ENCODE measurements around the gene PGAM5. TPM values are rescaled to one million over a fixed set of nuclear protein-coding genes. Genes with fewer than 3 reads are reported as not detected.
A peak's percentile ranks its signal among the peaks of the same experiment; 100 is the strongest.

PGAM5 gene
- 100 to 1,000 TPM; 128 to 170 (median 147) TPM for total RNA-seq

DNA sequence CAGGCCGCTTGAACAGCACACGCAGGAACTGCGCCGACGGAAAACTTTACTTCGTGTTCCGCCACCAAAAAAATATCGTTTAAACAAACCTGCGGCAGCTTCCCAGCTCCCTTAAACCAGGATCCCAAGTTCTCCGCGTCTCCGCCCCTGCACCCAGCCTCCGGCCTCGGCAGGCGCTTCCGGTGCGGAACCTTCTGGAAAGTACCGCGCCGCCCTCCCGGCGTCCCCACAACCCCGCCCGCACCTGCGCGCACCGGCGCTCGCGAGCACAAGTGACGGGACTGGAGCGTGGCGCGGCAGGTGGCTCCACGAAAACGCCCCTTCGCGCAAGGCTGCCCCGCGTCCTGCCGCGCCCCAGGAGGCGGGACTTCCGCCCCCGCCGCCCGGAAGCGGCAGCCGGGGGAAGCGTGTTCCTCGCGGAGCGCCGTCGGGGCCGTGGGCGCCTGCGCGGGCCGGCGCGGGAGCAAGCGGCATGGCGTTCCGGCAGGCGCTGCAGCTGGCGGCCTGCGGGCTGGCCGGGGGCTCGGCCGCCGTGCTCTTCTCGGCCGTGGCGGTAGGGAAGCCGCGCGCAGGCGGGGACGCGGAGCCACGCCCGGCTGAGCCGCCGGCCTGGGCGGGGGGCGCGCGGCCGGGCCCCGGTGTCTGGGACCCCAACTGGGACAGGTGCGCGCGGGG is at the start of gene PGAM5:
PGAM5 (plus strand) TSS at position 438 of the 675 bp plus-strand sequence; CDS start at position 473, 35 bp downstream.
- no peaks in the 10 kb centered on the region for H3K27me3 Mint-ChIP-seq (ENCODE audit: low read depth)
- H3K9me3 Mint-ChIP-seq, result peaks cover 14% of the 10 kb centered on the region
- DNase-seq (peak; percentile 90), ATAC-seq (peak; percentile 94 to 96)
- peak within 1 kb of the TSS; percentile 88 for H3K4me3 Mint-ChIP-seq
- H3K4me1 Mint-ChIP-seq (ENCODE audit: low read depth), result peaks cover 23% of the 10 kb centered on the region
- H3K36me3 Mint-ChIP-seq (ENCODE audit: insufficient read depth), result peaks cover 9% of the 10 kb centered on the region

DNA sequence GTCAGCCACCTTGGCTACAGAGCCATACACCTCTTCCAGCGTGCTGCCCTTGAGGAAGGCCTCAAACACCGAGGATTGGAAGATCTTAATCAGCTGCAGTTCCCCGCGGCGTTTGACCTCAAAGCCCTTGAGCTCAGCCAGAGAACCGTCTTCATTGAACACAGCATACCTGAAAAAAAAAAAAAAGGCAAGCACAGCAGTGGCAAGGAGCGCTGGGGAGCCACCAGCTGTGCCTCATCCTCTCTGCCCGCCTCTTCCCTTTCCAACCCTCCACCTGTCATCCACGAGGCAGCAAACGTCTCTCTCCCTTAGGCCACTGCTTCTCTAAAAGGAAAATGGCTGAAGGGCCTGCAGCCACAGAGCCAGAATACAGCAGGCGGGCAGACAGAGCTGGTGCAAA is 49.6 kb upstream of the PGAM5 start:
- Mint-ChIP-seq H3K4me1 (ENCODE audit: low read depth) (peaks cover 7% of the 10 kb centered on the region), H3K9me3 (no peaks in the 10 kb centered on the region), H3K36me3 (ENCODE audit: insufficient read depth) (peaks cover 57% of the 10 kb centered on the region), H3K27me3 (ENCODE audit: low read depth) (no peaks in the 10 kb centered on the region), H3K4me3 (no peak overlapping the region)
- ATAC-seq, result no peak
- no peak for DNase-seq

DNA sequence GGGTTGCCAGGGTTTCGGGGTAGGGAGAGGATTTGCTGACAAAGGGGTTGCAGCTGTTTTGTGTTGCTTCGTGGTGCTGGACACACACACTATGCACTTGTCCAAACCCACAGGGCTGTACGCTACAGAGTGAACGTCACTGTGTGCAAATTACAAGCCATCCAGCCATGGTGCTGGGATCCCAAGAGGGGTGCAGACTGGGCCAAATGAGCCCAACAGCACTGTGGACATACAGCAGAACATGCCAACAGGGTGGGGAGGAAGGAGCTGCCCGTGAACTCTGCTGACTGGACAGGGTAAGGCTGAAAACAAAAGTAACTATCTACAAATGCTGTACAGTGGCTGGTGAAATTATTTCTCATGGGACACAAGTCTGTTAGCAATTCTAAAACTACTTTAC is 48.7 kb upstream of the PGAM5 start:
- Mint-ChIP-seq H3K4me3 (no peak overlapping the region), H3K9me3 (no peaks in the 10 kb centered on the region), H3K4me1 (ENCODE audit: low read depth) (peaks cover 7% of the 10 kb centered on the region), H3K27me3 (ENCODE audit: low read depth) (no peaks in the 10 kb centered on the region), H3K36me3 (ENCODE audit: insufficient read depth) (peaks cover 60% of the 10 kb centered on the region)
- ATAC-seq, result no peak
- no peak for DNase-seq

DNA sequence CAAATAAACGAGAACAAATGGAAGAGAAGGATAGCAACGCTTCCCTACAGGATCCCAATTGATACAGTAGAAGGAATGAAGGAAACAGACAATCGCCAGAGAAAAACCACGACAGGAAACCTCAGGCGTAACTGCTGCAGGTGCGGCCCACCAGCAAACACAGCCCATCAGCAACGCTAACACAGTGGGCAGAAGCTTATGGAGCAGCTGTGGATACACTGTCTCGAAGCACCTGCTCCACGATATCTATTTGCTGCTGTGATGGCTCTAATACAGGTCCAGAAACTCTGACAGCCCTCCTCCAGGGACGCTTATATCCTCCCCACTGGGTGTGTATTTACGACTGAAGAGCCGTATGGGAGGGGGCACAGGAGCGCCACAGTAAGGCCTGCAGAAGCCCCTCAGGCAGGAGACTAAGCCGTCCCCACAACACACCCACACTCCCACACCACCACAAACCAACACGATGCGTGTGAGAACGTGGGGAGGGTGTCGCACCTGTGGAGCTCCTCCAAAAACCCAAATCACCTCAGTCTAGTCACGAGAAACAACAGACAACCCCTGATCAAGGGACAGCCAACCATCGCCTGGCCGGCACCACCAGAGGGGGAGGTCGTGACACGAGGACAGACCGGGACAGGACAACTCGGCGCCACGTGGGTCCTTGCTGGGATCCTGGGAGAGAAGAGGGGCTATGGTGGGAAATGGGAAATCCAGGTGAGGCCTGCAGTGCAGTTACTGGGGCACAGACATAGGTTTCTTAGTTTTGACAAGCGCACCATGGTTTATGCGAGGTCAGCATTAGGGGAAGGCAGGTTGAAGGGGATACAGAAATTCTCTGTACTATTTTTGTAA is 47.5 kb upstream of the PGAM5 start:
- ATAC-seq, result peak in 1 of 2 donors; percentile 25
- Mint-ChIP-seq H3K27me3 (ENCODE audit: low read depth) (no peaks in the 10 kb centered on the region), H3K4me3 (no peak overlapping the region), H3K4me1 (ENCODE audit: low read depth) (peaks cover 7% of the 10 kb centered on the region), H3K36me3 (ENCODE audit: insufficient read depth) (peaks cover 54% of the 10 kb centered on the region), H3K9me3 (no peaks in the 10 kb centered on the region)
- DNase-seq, result no peak

DNA sequence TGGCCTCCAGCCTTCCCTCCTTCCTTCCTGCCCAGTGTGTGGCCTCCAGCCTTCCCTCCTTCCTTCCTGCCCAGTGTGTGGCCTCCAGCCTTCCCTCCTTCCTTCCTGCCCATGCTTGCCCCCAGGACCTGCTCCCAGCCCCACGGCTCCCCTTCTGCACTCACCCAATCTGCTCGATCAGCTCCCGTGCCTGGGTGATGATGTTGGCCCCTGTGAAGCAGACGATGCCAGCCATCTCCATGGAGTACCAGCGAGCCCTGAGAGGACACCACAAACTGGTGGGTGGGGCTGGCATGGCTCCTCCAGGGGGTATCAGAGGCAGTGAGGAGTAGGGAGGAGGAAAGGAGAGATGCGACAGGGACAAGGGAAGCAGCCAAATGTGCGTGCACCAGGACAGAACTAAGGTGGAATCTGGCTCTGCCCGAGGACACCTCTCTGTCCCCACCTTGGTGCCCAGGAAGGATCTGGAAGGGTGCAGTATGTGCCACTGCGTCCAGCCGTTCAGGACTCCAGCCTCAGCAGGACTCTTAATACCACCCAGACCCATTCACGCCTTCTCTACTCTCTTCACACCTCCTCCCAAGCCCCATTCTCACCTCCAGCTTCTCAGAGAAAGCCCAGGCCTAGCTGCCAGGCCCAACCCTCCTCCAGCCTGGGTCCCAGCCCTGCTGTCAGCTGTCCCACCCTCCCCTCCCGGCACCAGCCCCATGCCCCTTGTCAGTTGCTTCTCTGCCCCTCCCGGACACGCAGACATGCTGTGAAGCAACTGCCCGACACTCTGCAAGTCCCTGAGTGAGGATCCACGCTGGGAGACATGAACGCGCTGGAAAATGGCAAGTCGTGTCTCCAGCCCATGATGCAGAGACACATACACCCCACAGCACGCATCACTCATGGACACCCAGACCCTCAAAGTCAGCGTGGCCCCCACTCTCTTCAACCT is 46.2 kb upstream of the PGAM5 start:
- DNase-seq, result no peak
- no peak for ATAC-seq
- Mint-ChIP-seq H3K27me3 (ENCODE audit: low read depth) (no peaks in the 10 kb centered on the region), H3K9me3 (no peaks in the 10 kb centered on the region), H3K36me3 (ENCODE audit: insufficient read depth) (peaks cover 53% of the 10 kb centered on the region), H3K4me3 (no peak overlapping the region), H3K4me1 (ENCODE audit: low read depth) (peaks cover 7% of the 10 kb centered on the region)

DNA sequence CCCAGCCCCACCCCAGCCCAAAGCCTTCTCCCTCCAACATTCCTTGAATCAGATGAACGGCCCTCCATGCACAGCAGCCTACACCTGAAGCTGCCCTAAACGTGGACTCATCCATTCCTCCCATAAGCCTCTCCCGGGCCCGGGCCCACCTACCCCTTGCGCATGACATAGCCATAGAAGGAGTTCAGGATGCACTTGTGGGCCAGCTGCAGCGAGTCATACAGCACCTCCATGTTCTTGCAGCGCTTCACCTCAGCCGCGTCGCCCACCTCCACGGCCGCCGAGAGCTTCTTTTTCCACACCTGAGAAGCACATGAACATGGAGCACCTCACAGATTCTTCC is 45.5 kb upstream of the PGAM5 start:
- Mint-ChIP-seq H3K27me3 (ENCODE audit: low read depth) (no peaks in the 10 kb centered on the region), H3K4me1 (ENCODE audit: low read depth) (peaks cover 3% of the 10 kb centered on the region), H3K9me3 (no peaks in the 10 kb centered on the region), H3K4me3 (no peak overlapping the region), H3K36me3 (ENCODE audit: insufficient read depth) (peaks cover 54% of the 10 kb centered on the region)
- ATAC-seq (no peak), DNase-seq (no peak)

DNA sequence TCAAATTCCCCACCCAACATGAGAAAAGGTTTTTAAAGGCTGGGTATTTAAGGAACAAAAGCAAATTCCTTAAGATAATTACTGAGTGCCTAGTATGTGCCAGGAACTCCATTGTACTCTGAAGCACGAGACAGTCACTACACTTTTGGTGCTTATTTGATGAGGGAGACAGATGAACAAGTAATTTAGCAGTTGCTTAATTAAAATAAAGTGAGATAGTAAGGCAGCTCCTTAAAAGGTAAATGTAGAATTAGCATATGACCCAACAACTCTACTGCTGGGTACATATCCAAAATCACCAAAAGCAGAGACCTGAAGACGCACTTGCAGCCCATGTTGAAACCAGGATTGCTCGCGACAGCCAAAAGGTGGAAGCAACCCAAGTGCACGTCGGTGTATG is 44.8 kb upstream of the PGAM5 start:
- Mint-ChIP-seq H3K9me3 (no peaks in the 10 kb centered on the region), H3K4me3 (no peak overlapping the region), H3K36me3 (ENCODE audit: insufficient read depth) (peaks cover 52% of the 10 kb centered on the region), H3K27me3 (ENCODE audit: low read depth) (no peaks in the 10 kb centered on the region), H3K4me1 (ENCODE audit: low read depth) (peaks cover 2% of the 10 kb centered on the region)
- DNase-seq, result no peak
- ATAC-seq, result no peak

DNA sequence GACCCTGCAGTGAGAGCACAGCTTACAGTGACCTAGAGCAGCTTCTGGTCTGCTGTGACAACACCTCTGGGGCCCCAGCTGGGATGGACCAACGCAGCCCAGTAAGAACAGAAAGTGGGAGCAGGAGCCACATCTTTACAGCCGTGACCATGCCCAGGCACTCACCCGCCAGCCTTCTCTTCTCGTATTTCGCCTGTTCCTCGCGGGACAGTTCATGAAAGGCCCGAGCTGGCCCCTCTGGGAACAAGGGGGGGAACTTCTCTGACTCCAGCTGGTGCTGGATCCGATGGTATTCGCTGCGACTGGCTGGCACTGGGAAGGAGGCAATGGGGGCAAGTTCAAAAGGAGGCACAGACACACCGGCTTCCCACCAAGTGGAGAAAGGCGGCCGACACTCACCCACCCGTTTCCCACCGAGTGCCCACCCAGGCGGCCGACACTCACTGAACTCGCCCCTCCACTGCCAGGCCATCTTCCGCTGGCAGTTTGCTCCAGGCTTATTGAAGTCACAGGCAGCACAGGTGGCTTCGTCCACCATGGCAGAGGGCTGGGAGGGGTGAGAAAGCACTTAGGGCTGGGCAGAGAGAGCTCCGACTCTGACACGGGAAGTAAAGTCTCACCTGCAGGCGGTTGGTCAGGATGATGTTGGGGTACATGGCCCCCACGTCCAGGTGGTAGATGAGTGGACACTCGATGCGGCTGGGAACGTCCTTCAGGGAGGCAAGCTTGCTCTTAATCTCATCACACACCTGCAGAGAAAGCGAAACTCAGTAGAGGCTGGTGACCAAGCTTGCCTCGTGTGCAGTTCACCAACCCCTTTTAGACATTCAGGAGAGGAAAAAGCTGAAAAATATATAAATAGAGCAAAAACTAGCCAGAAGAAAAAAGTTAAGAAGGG is 42.2 kb upstream of the PGAM5 start:
- peaks cover 5% of the 10 kb centered on the region for H3K4me1 Mint-ChIP-seq (ENCODE audit: low read depth)
- ATAC-seq (no peak), DNase-seq (no peak)
- no peaks in the 10 kb centered on the region for H3K27me3 Mint-ChIP-seq (ENCODE audit: low read depth)
- no peaks in the 10 kb centered on the region for H3K9me3 Mint-ChIP-seq
- peaks cover 41% of the 10 kb centered on the region for H3K36me3 Mint-ChIP-seq (ENCODE audit: insufficient read depth)
- H3K4me3 Mint-ChIP-seq, result no peak overlapping the region

DNA sequence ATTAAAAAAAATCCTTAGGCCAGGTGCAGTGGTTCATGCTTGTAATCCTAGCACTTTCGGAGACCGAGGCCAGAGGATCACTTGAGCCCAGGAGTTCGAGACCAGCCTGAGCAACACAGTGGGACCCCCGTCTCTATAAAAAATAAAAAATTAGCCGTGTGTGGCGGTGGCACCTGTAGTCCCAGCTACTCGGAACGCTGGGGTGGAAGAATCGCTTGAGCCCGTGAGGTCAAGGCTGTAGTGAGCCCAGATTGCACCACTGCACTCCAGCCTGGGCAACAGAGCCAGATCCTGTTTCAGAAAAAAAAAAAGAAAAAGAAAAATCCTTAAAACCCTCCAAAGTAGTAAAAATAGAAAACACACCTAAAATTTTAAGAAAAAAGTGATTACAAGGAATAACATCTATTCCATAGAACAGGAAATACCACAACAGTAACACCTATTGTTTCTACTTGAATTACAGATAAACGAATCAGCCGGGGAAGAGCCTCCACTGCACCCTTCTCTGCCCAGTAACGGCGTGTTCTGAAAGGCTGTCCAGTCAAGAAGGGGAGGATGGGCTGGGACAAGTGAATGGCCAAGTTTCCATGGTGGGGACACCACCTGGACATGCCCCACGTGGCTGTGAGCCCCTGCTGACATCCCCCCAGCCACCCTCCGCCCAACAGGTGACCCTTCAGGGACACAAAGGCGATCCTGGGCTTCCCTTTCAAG is 41.3 kb upstream of the PGAM5 start:
- no peaks in the 10 kb centered on the region for H3K27me3 Mint-ChIP-seq (ENCODE audit: low read depth)
- H3K4me3 Mint-ChIP-seq, result no peak overlapping the region
- H3K4me1 Mint-ChIP-seq (ENCODE audit: low read depth), result peaks cover 5% of the 10 kb centered on the region
- DNase-seq, result no peak
- H3K36me3 Mint-ChIP-seq (ENCODE audit: insufficient read depth), result peaks cover 40% of the 10 kb centered on the region
- no peak for ATAC-seq
- H3K9me3 Mint-ChIP-seq, result no peaks in the 10 kb centered on the region

DNA sequence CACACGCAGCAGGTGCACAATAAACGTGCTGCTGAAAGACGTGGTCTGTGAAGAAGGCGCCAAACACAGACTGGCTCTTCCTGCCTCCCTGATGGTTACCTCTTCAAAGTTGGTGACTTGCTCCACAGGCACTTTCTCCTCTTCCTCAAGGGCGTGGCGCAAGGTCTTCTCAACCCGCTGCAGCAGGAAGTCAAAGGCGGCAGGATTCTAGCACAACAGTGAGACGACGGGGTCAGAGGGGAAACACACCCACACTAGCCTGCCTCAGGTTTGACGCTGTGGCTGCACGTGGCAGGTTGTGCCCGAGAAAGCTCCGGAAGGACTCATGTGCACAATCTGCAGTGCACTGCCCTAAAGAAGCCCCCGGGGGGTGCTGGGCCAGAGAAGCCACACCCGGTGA is 38.5 kb upstream of the PGAM5 start:
- Mint-ChIP-seq H3K36me3 (ENCODE audit: insufficient read depth) (peaks cover 33% of the 10 kb centered on the region), H3K4me3 (no peak overlapping the region), H3K27me3 (ENCODE audit: low read depth) (no peaks in the 10 kb centered on the region), H3K9me3 (no peaks in the 10 kb centered on the region), H3K4me1 (ENCODE audit: low read depth) (peaks cover 5% of the 10 kb centered on the region)
- DNase-seq (no peak), ATAC-seq (no peak)

DNA sequence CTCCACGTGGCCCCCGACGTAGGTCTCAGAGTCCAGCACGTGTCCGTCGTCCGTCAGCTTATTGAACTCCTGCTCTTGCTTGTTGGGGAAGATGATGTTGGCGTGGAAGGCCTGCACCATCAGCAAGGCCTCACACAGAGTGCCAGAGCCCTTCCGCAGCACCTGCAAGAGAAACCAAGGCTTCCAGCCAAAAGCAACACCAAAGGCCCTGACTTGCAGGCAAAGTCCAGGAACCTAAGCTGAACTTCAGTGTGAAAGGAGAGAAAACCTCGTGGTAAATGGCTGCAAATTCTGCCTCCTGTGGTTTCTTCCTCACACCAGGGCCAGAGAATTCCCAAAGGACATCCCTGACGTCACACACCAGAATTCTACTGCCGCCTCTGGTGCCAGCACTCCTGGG is 38.0 kb upstream of the PGAM5 start:
- Mint-ChIP-seq H3K4me3 (no peak overlapping the region), H3K27me3 (ENCODE audit: low read depth) (no peaks in the 10 kb centered on the region), H3K4me1 (ENCODE audit: low read depth) (peaks cover 5% of the 10 kb centered on the region), H3K36me3 (ENCODE audit: insufficient read depth) (peaks cover 33% of the 10 kb centered on the region), H3K9me3 (no peaks in the 10 kb centered on the region)
- no peak for DNase-seq
- ATAC-seq, result no peak

DNA sequence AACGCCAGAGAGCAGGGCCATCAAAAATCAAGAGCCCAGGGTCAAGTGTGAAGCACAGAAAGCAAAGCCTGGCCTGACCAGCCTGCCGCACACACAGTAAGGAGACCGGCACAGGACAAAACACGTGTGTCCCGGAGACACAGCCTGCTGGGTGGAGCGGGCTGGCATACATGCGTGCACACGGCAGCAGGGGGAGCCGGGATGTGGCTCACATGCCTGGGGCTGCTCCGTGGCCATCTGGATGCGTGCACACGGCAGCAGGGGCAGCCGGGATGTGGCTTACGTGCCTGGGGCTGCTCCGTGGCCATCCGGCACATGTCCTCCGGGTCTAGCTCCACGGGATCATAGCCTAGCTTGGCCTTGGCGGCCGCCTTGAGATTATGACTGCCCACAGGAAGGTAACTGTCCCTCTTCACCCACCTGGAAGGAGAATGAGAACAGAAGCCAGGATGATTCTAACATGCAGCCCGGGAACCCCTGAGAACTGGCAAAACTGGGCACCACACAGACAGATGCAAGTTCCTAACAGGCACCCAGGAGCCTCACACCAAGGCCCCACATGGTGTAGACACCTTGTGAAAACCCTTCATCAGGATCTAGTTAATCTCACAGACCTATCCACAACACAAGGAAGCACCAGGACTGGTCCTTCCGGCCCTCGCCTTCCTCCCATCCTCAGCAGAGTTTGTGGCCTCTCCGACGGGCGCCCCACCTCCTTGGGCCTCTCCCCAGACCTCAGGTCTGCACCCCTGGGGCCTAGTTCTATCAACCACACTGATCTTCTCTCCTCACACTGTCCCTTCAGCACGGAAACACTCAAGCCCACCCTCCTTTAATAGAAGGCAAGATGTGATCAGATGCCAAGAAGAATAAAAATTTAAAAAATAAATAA is 37.1 kb upstream of the PGAM5 start:
- peaks cover 33% of the 10 kb centered on the region for H3K36me3 Mint-ChIP-seq (ENCODE audit: insufficient read depth)
- no peak overlapping the region for H3K4me3 Mint-ChIP-seq
- H3K4me1 Mint-ChIP-seq (ENCODE audit: low read depth), result peaks cover 5% of the 10 kb centered on the region
- DNase-seq, result no peak
- H3K9me3 Mint-ChIP-seq, result no peaks in the 10 kb centered on the region
- ATAC-seq, result no peak
- no peaks in the 10 kb centered on the region for H3K27me3 Mint-ChIP-seq (ENCODE audit: low read depth)

All from activated T-cell treated with anti-CD3 and anti-CD28 coated beads, Interleukin-2, amount 50 U/mL, for 4 hours (primary cell).